ENCODE measurements around the gene MYL6.
A peak's percentile ranks its signal among the peaks of the same experiment; 100 is the strongest.

MYL6 gene

GRCh38 chr12:56143870-56144269 lies 14.3 kb upstream of the MYL6 start:
- Histone ChIP-seq H3K36me3 (ENCODE audit: control insufficient read depth, insufficient read depth, low read length) (no peaks in the 10 kb centered on the region), H3K9me3 (ENCODE audit: control insufficient read depth, low read length) (no peaks in the 10 kb centered on the region), H3K9ac (no peak overlapping the region), H3K79me2 (no peaks in the 10 kb centered on the region), H3K4me2 (ENCODE audit: low read length) (no peak overlapping the region), H3K27ac (peak overlapping the region; percentile 52), H3K4me3 (ENCODE audit: low read depth, low read length) (no peak overlapping the region), H3K4me1 (peaks cover 11% of the 10 kb centered on the region), H3K27me3 (ENCODE audit: control insufficient read depth, insufficient read depth, low read length) (no peaks in the 10 kb centered on the region), H2AFZ (no peak overlapping the region)
- no peak for TF ChIP-seq CTCF (IDR thresholded peaks at IDR 0.05)

GRCh38 chr12:56145217-56145616 lies 12.9 kb upstream of the MYL6 start:
- H3K79me2 ChIP-seq = no peaks in the 10 kb centered on the region
- H3K4me3 ChIP-seq (ENCODE audit: low read depth, low read length) = no peak overlapping the region
- no peaks in the 10 kb centered on the region for H3K9me3 ChIP-seq (ENCODE audit: control insufficient read depth, low read length)
- no peaks in the 10 kb centered on the region for H3K36me3 ChIP-seq (ENCODE audit: control insufficient read depth, insufficient read depth, low read length)
- H3K27me3 ChIP-seq (ENCODE audit: control insufficient read depth, insufficient read depth, low read length) = no peaks in the 10 kb centered on the region
- H3K9ac ChIP-seq = no peak overlapping the region
- no peak overlapping the region for H3K27ac ChIP-seq
- no peak overlapping the region for H2AFZ ChIP-seq
- no peak overlapping the region for H3K4me2 ChIP-seq (ENCODE audit: low read length)
- no peak for TF ChIP-seq CTCF (IDR thresholded peaks at IDR 0.05)
- H3K4me1 ChIP-seq = peaks cover 11% of the 10 kb centered on the region

GRCh38 chr12:56146492-56147460 lies 11.4 kb upstream of the MYL6 start:
- no peaks in the 10 kb centered on the region for H3K27me3 ChIP-seq (ENCODE audit: control insufficient read depth, insufficient read depth, low read length)
- H3K9me3 ChIP-seq (ENCODE audit: control insufficient read depth, low read length) = no peaks in the 10 kb centered on the region
- H3K4me1 ChIP-seq = peaks cover 16% of the 10 kb centered on the region
- peak overlapping the region; percentile 54 for H2AFZ ChIP-seq
- H3K4me2 ChIP-seq (ENCODE audit: low read length) = peak overlapping the region; percentile 14
- no peaks in the 10 kb centered on the region for H3K79me2 ChIP-seq
- H3K4me3 ChIP-seq (ENCODE audit: low read depth, low read length) = peak overlapping the region; percentile 14
- no peak for TF ChIP-seq CTCF (IDR thresholded peaks at IDR 0.05)
- H3K36me3 ChIP-seq (ENCODE audit: control insufficient read depth, insufficient read depth, low read length) = no peaks in the 10 kb centered on the region
- no peak overlapping the region for H3K9ac ChIP-seq
- H3K27ac ChIP-seq = peak overlapping the region; percentile 75

GRCh38 chr12:56150563-56150962 lies 7.6 kb upstream of the MYL6 start:
- Histone ChIP-seq H3K27me3 (ENCODE audit: control insufficient read depth, insufficient read depth, low read length) (no peaks in the 10 kb centered on the region), H3K9me3 (ENCODE audit: control insufficient read depth, low read length) (no peaks in the 10 kb centered on the region), H2AFZ (no peak overlapping the region), H3K9ac (no peak overlapping the region), H3K27ac (no peak overlapping the region), H3K4me3 (ENCODE audit: low read depth, low read length) (no peak overlapping the region), H3K79me2 (no peaks in the 10 kb centered on the region), H3K36me3 (ENCODE audit: control insufficient read depth, insufficient read depth, low read length) (no peaks in the 10 kb centered on the region), H3K4me2 (ENCODE audit: low read length) (no peak overlapping the region), H3K4me1 (peaks cover 21% of the 10 kb centered on the region)
- no peak for TF ChIP-seq CTCF (IDR thresholded peaks at IDR 0.05)

Measured in parathyroid adenoma (tissue), 2 donors.